Retinal pigment epithelial cell (primary cell): Measurements from ENCODE around the gene SLC25A6.

Experiments
- DNase-seq: peaks from one replicate; pipeline ENCODE4 v3.0.0-alpha.2; 2010; ENCODE audit warnings: low read depth
- H3K4me3 ChIP-seq: 2 replicates; pipeline ENCODE4 v1.5.1; 2011; ENCODE audit warnings: mild to moderate bottlenecking, low read length, control low read depth, moderate library complexity
- CTCF ChIP-seq: conservative IDR thresholded peaks from 2 replicates; pipeline ENCODE4 v1.5.1; 2011; ENCODE audit warnings: low read depth, low read length, control low read depth, inconsistent platforms

Gene SLC25A6

DNA sequence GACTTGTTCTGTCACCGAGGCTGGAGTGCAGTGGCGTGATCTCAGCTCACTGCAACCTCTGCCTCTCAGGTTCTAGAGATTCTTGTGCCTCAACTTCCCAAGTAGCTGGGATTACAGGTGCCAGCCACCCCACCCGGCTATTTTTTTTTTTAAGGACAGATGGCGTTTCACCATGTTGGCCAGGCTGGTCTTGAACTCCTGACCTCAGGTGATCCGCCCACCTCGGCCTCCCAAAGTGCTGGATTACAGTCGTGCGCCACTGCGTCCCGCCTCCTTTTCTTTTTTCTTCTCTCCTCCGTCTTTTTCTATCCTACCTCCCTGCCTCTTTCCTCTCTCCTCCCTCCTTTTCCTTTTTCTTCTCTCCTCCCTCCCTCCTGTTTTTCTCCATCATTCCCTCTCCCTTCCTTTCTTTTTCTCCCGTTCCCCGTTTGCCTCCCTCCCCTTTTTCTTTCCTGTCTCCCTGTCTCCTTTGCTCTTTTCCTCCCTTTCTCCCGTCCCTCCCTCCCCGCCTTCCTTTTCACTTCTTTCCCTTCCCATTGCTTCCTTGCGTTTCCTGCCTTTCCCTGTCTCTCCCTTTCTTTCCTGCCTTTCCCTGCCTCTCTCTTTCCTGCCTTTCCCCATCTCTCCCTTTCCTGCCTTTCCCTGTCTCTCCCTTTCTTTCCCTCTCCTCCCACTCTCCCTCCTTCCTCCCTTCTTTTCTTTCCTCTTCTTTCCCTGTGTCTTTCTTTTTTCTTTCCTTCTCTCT lies 2.1 kb upstream of the SLC25A6 start:
- DNase-seq: no peak
- TF ChIP-seq CTCF: no peak
- H3K4me3 ChIP-seq: no peak overlapping the region

- DNase-seq: no peak
- TF ChIP-seq CTCF: no peak
- H3K4me3 ChIP-seq: peak overlapping the region; percentile 66
These were observed 609 bp upstream of the SLC25A6 start for GRCh38 chrX:1392376-1393068.

DNA sequence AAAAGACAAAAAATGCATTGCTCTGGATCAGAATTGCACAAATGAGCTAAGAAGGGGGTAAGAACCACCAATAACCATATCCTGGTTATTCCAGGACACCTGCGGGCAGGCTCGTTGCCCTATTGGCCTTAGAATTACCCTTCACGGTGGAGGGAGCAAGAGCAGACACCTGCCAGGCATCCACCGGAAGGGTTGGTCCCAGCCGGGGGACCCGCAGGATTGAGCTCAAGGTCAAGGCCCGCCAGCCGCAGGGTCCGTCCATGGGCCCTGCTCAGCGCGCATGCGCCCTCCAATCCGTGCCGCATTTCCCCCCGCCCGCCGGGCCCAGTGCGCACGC lies 575 bp downstream of the SLC25A6 start:
- no peak for DNase-seq
- peak overlapping the region; percentile 85 for H3K4me3 ChIP-seq
- TF ChIP-seq CTCF: no peak

DNA sequence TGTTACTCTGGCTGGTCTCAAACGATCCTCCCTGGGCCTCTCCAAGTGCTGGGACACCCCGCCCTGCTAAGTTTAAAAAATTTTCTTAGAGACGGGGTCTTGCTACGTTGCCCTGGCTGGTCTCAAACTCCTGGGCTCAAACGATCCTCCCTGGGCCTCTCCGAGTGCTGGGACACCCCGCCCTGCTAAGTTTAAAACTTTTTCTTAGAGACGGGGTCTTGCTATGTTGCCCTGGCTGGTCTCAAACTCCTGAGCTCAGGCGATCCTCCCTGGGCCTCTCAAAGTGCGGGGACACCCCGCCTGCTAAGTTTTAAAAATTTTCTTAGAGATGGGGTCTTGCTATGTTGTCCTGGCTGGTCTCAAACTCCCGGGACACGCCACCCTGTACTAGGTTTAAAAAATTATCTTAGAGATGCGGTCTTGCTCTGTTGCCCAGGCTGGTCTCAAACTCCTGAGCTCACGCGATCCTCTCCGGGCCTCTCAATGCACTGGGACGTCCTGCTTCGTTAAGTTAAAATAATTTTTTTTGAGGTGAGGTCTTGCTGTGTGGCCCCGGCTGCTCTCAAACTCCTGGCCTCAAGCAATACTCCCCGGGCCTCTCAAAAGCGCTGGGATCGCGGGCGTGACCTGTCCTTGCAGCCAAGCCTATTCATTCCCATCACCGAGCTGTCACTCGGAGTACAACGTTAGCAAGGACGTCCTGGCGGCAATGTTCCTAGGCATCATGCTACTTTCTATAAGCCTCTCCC lies 1.1 kb downstream of the SLC25A6 start:
- no peak for TF ChIP-seq CTCF
- peak overlapping the region; percentile 85 for H3K4me3 ChIP-seq
- no peak for DNase-seq

GRCh38 chrX:1389993-1390285 lies 2.0 kb downstream of the SLC25A6 start:
- no peak for TF ChIP-seq CTCF
- H3K4me3 ChIP-seq: peak overlapping the region; percentile 85

DNA sequence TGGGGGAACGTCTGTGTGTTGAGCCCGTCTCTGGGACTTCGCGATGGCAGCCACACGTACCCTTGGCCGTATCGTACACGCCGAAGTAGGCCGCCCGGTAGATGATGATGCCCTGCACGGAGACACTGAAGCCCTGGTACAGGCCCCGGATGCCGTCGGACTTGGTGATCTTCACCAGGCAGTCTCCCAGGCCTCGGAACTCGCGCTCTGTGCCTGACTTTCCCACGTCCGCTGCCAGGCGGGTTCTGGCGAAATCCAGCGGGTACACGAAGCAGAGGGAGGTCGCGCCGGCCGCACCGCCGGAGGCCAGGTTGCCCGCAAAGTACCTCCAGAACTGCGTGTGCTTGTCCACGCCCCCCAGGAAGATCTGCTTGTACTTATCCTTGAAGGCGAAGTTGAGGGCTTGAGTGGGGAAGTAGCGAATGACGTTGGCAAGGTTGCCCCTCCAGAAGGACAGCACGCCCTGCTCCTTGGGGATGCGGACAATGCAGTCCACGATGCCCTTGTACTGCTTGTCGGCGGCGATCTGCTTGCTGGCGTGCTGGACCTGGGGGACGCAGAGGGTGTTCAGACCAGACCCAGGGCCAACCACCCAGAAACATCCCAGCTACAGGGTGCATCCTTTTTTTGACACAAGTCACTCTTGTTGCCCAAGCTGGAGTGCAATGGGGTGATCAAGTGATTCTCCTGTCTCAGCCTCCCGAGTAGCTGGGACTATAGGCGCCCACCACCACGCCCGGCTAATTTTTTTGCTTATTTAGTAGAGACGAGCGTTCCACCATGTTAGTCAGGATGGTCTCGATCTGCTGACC lies 2.5 kb downstream of the SLC25A6 start:
- no peak overlapping the region for H3K4me3 ChIP-seq
- no peak for DNase-seq
- TF ChIP-seq CTCF: no peak

More at GRCh38 chrX:1389993-1390285, 2.0 kb downstream of the SLC25A6 start:
- no peak for DNase-seq
